Peyer's patch (tissue), 4 donors: Measurements from ENCODE around the gene AMMECR1L. TPM values are rescaled to one million over a fixed set of nuclear protein-coding genes. Genes with fewer than 3 reads are reported as not detected.

Experiments used
- DNase-seq, 3 donors: peaks; one replicate each; pipeline ENCODE4 v3.0.0-alpha.2; 2017 to 2019
- H3K27ac ChIP-seq, 4 donors: fragments of 200-600 bp; sonication (generic); one replicate each; pipeline ENCODE4 v1.5.1; 2016 to 2019
- H3K27me3 ChIP-seq, 2 donors: fragments of 200-600 bp; sonication (generic); one replicate each; pipeline ENCODE4 v1.5.1; 2019
- H3K36me3 ChIP-seq, 3 donors: fragments of 200-600 bp; sonication (generic); one replicate each; pipeline ENCODE4 v1.5.1; 2016 to 2019
- H3K4me1 ChIP-seq, 4 donors: fragments of 200-600 bp; sonication (generic); one replicate each; pipeline ENCODE4 v1.5.1; 2016 to 2019
- H3K4me3 ChIP-seq, 4 donors: fragments of 200-600 bp; sonication (generic); 1 replicate in 3 of 4; 2 replicates in 1 of 4; pipeline ENCODE4 v1.5.1; 2016 to 2019; ENCODE audit warnings: mild to moderate bottlenecking in 1 of 4
- H3K9me3 ChIP-seq, 4 donors: fragments of 200-600 bp; sonication (generic); one replicate each; pipeline ENCODE4 v1.5.1; 2016 to 2019; ENCODE audit warnings: mild to moderate bottlenecking in 1 of 4
- CTCF ChIP-seq, 6 experiments: fragments of 450-650 bp in 4 of 6; fragments of 200-600 bp in 2 of 6; sonication (generic) in 1 of 6; IDR thresholded peaks; one replicate each; pipeline ENCODE4 v1.5.1; 2017 to 2019; ENCODE audit warnings: antibody characterized with exemption in 6 of 6, mild to moderate bottlenecking in 3 of 6, moderate library complexity in 1 of 6
- POLR2A ChIP-seq, 2 donors: fragments of 450-650 bp; IDR thresholded peaks; one replicate each; pipeline ENCODE4 v1.5.1; 2017; ENCODE audit warnings: antibody characterized with exemption in 2 of 2, mild to moderate bottlenecking in 2 of 2, moderate library complexity in 2 of 2
- total RNA-seq, 4 donors: library from RNA; depleted of rRNA; stranded (reverse); fragments of >200 nt; gene quantifications; one replicate each; pipeline ENCODE4 v1.1.0, GENCODE V29; 2016

Gene AMMECR1L
- total RNA-seq, 4 donors from 2014 or later = 11.6 to 16.1 (median 13.9) TPM

DNA sequence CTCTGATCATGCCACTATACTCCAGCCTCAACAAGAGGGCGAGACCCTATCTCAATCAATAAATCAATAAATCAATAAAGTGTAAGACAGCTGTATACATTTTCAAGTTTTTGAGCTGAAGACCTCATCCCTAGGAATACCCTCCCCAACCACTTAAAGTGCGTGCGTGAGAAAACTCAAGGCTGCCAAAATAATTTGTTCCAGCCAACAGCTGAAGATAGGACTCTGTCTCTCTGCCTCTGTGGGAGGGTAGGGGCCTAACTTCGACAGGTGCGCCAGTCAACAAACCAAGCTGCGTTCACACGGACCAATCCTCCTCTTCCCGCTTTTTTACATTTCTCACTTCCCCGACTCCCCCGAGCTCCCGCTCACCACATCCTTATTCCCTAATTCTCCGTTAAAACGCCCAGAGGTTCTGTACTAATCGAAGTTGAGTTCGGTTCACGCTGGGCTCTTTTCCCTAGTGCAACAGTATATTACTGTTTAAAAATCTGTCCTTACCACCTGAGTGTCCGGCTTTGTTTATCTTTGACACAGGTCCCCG, 28.4 kb downstream of the AMMECR1L start:
- H3K27me3 ChIP-seq = no peaks in the 10 kb centered on the region
- DNase-seq = no peak
- no peaks in the 10 kb centered on the region for H3K36me3 ChIP-seq
- H3K4me3 ChIP-seq = peak overlapping the region; percentile 73 to 91 (median 88)
- peaks cover 0 to 20% (median 6%) of the 10 kb centered on the region in 4 donors for H3K4me1 ChIP-seq
- TF ChIP-seq POLR2A (IDR thresholded peaks at IDR 0.05) (no peak), CTCF (IDR thresholded peaks at IDR 0.05) (no peak)
- H3K9me3 ChIP-seq = no peaks in the 10 kb centered on the region
- H3K27ac ChIP-seq = peak overlapping the region; percentile 77 to 89 (median 84)

DNA sequence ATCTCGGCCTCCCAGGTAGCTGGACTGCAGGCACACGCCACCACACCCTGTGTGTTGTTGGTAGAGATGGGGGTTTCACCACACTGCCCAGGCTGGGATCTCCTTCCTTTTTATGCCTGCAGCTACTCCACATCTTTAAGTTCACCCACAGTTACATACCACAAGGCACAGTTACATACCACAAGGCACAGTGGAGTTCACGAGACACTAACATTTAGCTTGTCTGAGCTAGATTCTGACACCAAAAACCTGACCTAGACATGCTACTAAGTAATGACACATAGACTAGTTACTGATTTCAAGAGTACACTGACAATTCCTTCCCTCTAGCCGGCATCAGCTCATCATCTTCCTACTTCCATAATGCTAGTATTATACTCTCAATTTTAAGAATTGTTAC, 32.1 kb downstream of the AMMECR1L start:
- Histone ChIP-seq H3K36me3 (peaks cover 0 to 31% (median 0%) of the 10 kb centered on the region in 3 donors), H3K27ac (no peak overlapping the region), H3K4me3 (no peak overlapping the region), H3K9me3 (no peaks in the 10 kb centered on the region), H3K27me3 (no peaks in the 10 kb centered on the region), H3K4me1 (peaks cover 0 to 14% (median 5%) of the 10 kb centered on the region in 4 donors)
- TF ChIP-seq CTCF (IDR thresholded peaks at IDR 0.05) (no peak), POLR2A (IDR thresholded peaks at IDR 0.05) (no peak)
- no peak for DNase-seq

DNA sequence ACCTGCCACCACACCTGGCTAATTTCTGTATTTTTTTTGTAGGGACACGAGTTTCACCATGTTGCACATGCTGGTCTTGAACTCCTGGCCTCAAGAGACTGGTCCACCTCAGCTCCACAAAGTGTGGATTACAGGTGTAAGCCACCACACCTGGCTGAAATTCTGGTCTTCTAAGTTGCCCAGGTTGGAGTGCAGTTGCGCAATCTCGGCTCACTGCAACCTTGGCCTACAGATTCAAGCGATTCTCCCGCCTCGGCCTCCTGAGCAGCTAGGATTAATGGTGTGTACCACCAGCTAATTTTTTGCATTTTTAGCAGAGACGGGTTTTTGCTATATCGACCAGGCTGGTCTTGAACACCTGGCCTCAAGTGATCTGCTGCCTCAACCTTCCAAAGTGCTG, 33.4 kb downstream of the AMMECR1L start:
- Histone ChIP-seq H3K4me3 (no peak overlapping the region), H3K4me1 (peaks cover 0 to 12% (median 5%) of the 10 kb centered on the region in 4 donors), H3K9me3 (no peaks in the 10 kb centered on the region), H3K27me3 (no peaks in the 10 kb centered on the region), H3K36me3 (peaks cover 0 to 44% (median 0%) of the 10 kb centered on the region in 3 donors), H3K27ac (no peak overlapping the region)
- TF ChIP-seq POLR2A (IDR thresholded peaks at IDR 0.05) = no peak
- DNase-seq = no peak

DNA sequence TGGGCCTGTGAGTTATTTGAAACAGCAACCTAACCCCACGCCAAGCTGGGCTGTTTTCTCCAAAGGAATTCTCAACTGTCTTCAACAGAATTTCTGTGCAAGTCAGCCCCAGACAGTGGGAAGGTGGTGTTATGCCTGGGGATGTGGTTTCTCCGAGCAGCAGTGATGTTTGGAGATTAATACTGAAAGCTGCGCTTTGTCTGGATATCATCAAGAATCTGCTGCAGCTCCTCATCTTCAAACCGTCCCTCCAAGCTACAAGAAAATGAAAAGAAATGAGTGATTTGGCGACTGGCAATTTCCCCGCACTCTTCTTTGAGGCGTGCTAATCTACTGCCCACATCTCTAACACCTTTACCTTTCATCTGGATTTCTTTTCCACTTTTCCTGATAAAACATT, 37.8 kb downstream of the AMMECR1L start:
- no peak overlapping the region for H3K4me3 ChIP-seq
- no peaks in the 10 kb centered on the region for H3K4me1 ChIP-seq
- no peak overlapping the region for H3K27ac ChIP-seq
- DNase-seq = no peak
- H3K27me3 ChIP-seq = no peaks in the 10 kb centered on the region
- TF ChIP-seq CTCF (IDR thresholded peaks at IDR 0.05) = no peak
- TF ChIP-seq POLR2A (IDR thresholded peaks at IDR 0.05) = no peak
- no peaks in the 10 kb centered on the region for H3K9me3 ChIP-seq
- peaks cover 0 to 69% (median 0%) of the 10 kb centered on the region in 3 donors for H3K36me3 ChIP-seq

DNA sequence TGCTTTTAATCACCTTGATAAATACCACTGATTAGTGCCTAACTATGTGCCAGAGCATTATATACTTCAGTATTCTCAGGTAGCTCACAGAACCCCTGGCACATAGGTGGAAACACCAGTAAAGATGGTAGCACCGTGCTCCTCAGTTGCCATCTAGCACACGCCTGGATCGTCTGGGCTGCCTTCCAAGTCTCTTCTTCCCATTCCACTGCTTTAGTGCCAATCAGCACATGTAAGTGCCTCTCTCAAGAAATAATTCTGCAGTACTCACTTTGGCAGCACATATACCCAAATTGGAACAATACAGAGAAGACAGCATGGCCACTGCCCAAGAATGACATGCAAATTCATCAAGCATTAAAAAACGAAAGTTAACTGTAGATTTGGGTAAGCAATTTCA, 40.8 kb downstream of the AMMECR1L start:
- TF ChIP-seq POLR2A (IDR thresholded peaks at IDR 0.05) (no peak), CTCF (IDR thresholded peaks at IDR 0.05) (no peak)
- Histone ChIP-seq H3K9me3 (no peaks in the 10 kb centered on the region), H3K27me3 (no peaks in the 10 kb centered on the region), H3K4me3 (no peak overlapping the region), H3K4me1 (no peaks in the 10 kb centered on the region), H3K36me3 (peaks cover 0 to 49% (median 0%) of the 10 kb centered on the region in 3 donors), H3K27ac (no peak overlapping the region)
- DNase-seq = no peak

- Histone ChIP-seq H3K27ac (no peak overlapping the region), H3K36me3 (peaks cover 0 to 37% (median 0%) of the 10 kb centered on the region in 3 donors), H3K9me3 (no peaks in the 10 kb centered on the region), H3K4me3 (no peak overlapping the region), H3K27me3 (no peaks in the 10 kb centered on the region), H3K4me1 (no peaks in the 10 kb centered on the region)
- TF ChIP-seq POLR2A (IDR thresholded peaks at IDR 0.05) (no peak), CTCF (IDR thresholded peaks at IDR 0.05) (no peak)
- no peak for DNase-seq
Observed at GRCh38 chr2:127843677-127844076, 42.1 kb downstream of the AMMECR1L start.
